Sigmoid colon (tissue), 7 donors: ENCODE results near the gene PDCD4. TPM values are rescaled to one million over a fixed set of nuclear protein-coding genes. Genes with fewer than 3 reads are reported as not detected.
A peak's percentile ranks its signal among the peaks of the same experiment; 100 is the strongest.
"Not testable (repeated sequence)": the region's sequence is repeated elsewhere in the genome, so short reads cannot be mapped to it uniquely, and the experiment has no call there.

ENCODE experiments used
- DNase-seq: peaks from one replicate; pipeline ENCODE4 v3.0.0-alpha.2; 2019
- H3K27ac ChIP-seq, 4 donors: fragments of 200-600 bp; sonication (generic); one replicate each; pipeline ENCODE4 v1.5.1; 2016 to 2019; ENCODE audit warnings: mild to moderate bottlenecking in 1 of 4
- H3K27me3 ChIP-seq, 3 donors: fragments of 200-600 bp; sonication (generic); one replicate each; pipeline ENCODE4 v1.5.1; 2019; ENCODE audit warnings: mild to moderate bottlenecking in 1 of 3
- H3K36me3 ChIP-seq, 4 donors: fragments of 200-600 bp; sonication (generic); one replicate each; pipeline ENCODE4 v1.5.1; 2016 to 2019
- H3K4me1 ChIP-seq, 4 donors: fragments of 200-600 bp; sonication (generic); one replicate each; pipeline ENCODE4 v1.5.1; 2017 to 2019
- H3K4me3 ChIP-seq, 4 donors: fragments of 200-600 bp; sonication (generic); one replicate each; pipeline ENCODE4 v1.5.1; 2017 to 2019; ENCODE audit warnings: mild to moderate bottlenecking in 2 of 4, moderate library complexity in 1 of 4
- H3K9me3 ChIP-seq, 4 donors: fragments of 200-600 bp in 3 of 4; sonication (generic) in 3 of 4; one replicate each; pipeline versions ENCODE4 v1.5.1 to v1.6.1; 2013 to 2019
- EP300 ChIP-seq, 4 donors: sonication (generic); formaldehyde crosslinking; IDR thresholded peaks; one replicate each; pipeline ENCODE4 v1.6.1; 2017; ENCODE audit warnings: antibody characterized with exemption in 4 of 4
- POLR2A ChIP-seq, 2 donors: fragments of 450-650 bp; IDR thresholded peaks; one replicate each; pipeline ENCODE4 v1.6.1; 2016; ENCODE audit warnings: antibody characterized with exemption in 2 of 2, mild to moderate bottlenecking in 2 of 2, moderate library complexity in 2 of 2
- POLR2AphosphoS5 ChIP-seq, 4 donors: sonication (generic); formaldehyde crosslinking; IDR thresholded peaks; one replicate each; pipeline ENCODE4 v1.6.1; 2017; ENCODE audit warnings: antibody characterized with exemption in 4 of 4
- WGBS, 2 donors: extraction: QIAGEN DNeasy Blood & Tissue Kit; methylation state at CpG; one replicate each; pipeline ENCODE4 v1.1.7; 2013; 5-methylcytosine and 5-hydroxymethylcytosine counted together
- intact Hi-C: fragments of 100-400 bp; cut with DNase I; formaldehyde crosslinking; loops from one replicate; pipeline ENCODE4 v1.15.1; 2023
- polyA plus RNA-seq, 3 donors: library from polyadenylated mRNA; stranded (reverse); fragments of 200-250 nt; gene quantifications; one replicate each; pipeline ENCODE4 v1.2.3, GENCODE V29; 2013
- total RNA-seq, 4 donors: library from RNA; depleted of rRNA; stranded (reverse); fragments of >200 nt; gene quantifications; one replicate each; pipeline ENCODE4 v1.1.0, GENCODE V29; 2016
- TF ChIP-seq, protein P1 (sequence below), 4 experiments: fragments of 450-650 bp in 3 of 4; fragments of 200-600 bp in 1 of 4; IDR thresholded peaks; one replicate each; pipeline ENCODE4 v1.5.1; 2016 to 2019; ENCODE audit warnings: antibody characterized with exemption in 4 of 4, mild to moderate bottlenecking in 3 of 4, moderate library complexity in 2 of 4
- donor health status: healthy with polysubstance abuse.
- donor health status: Bipolar disorder and iron deficiency.
- donor health status: healthy.

PDCD4 gene
- total and polyA plus RNA-seq, 7 donors = 64.3 to 327 (median 140) TPM

DNA sequence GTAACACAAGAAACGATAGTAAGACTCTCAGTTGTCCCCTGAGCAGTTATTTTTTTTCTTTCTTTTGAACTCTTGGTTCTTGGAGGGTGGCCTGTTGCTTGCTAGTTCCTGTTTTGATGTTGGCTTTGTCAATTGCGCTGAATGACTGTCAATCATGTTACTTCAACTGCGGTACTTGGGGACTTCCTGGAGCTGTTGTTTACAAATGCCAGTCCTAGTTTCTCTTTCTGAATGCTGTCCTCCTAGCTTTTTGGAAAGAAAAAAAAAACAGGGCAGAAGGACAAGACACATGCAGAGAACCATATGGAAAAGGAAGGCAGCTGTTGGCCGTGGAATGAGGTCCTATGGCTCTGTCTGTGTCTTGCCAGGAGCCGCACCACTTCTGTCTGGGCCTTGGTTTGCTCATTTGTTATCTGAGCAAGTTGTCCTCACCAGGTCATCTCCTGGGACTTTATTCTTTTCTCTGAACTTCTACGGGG lies 7.0 kb upstream of the PDCD4 start:
- Histone ChIP-seq H3K36me3 (no peaks in the 10 kb centered on the region), H3K27me3 (no peaks in the 10 kb centered on the region), H3K27ac (peak overlapping the region; percentile 69 to 81 (median 74)), H3K9me3 (no peaks in the 10 kb centered on the region), H3K4me3 (no peak overlapping the region), H3K4me1 (peaks cover 0 to 32% (median 25%) of the 10 kb centered on the region in 4 donors)
- 10 to 17% methylated on average over 6 of the region's 6 CpGs for WGBS, 2 donors
- intact Hi-C loops = no loop called here
- DNase-seq = no peak
- TF ChIP-seq, protein P1, sequence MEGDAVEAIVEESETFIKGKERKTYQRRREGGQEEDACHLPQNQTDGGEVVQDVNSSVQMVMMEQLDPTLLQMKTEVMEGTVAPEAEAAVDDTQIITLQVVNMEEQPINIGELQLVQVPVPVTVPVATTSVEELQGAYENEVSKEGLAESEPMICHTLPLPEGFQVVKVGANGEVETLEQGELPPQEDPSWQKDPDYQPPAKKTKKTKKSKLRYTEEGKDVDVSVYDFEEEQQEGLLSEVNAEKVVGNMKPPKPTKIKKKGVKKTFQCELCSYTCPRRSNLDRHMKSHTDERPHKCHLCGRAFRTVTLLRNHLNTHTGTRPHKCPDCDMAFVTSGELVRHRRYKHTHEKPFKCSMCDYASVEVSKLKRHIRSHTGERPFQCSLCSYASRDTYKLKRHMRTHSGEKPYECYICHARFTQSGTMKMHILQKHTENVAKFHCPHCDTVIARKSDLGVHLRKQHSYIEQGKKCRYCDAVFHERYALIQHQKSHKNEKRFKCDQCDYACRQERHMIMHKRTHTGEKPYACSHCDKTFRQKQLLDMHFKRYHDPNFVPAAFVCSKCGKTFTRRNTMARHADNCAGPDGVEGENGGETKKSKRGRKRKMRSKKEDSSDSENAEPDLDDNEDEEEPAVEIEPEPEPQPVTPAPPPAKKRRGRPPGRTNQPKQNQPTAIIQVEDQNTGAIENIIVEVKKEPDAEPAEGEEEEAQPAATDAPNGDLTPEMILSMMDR (IDR thresholded peaks at IDR 0.05) = no peak
- TF ChIP-seq EP300 (IDR thresholded peaks at IDR 0.05) = no peak

- no peaks in the 10 kb centered on the region for H3K36me3 ChIP-seq
- peak overlapping the region; percentile 69 to 81 (median 74) for H3K27ac ChIP-seq
- peaks cover 0 to 29% (median 25%) of the 10 kb centered on the region in 4 donors for H3K4me1 ChIP-seq
- H3K27me3 ChIP-seq = no peaks in the 10 kb centered on the region
- TF ChIP-seq, protein P1 (IDR thresholded peaks at IDR 0.05) = no peak
- TF ChIP-seq POLR2A (IDR thresholded peaks at IDR 0.05) (no peak), EP300 (IDR thresholded peaks at IDR 0.05) (no peak), POLR2AphosphoS5 (IDR thresholded peaks at IDR 0.05) (no peak)
- H3K4me3 ChIP-seq = no peak overlapping the region
- WGBS, 2 donors = 6 to 24% methylated on average over 6 of the region's 6 CpGs
- no peaks in the 10 kb centered on the region for H3K9me3 ChIP-seq
- no peak for DNase-seq
- intact Hi-C loops = no loop called here
Measured at GRCh38 chr10:110865186-110865808, 6.4 kb upstream of the PDCD4 start.

DNA sequence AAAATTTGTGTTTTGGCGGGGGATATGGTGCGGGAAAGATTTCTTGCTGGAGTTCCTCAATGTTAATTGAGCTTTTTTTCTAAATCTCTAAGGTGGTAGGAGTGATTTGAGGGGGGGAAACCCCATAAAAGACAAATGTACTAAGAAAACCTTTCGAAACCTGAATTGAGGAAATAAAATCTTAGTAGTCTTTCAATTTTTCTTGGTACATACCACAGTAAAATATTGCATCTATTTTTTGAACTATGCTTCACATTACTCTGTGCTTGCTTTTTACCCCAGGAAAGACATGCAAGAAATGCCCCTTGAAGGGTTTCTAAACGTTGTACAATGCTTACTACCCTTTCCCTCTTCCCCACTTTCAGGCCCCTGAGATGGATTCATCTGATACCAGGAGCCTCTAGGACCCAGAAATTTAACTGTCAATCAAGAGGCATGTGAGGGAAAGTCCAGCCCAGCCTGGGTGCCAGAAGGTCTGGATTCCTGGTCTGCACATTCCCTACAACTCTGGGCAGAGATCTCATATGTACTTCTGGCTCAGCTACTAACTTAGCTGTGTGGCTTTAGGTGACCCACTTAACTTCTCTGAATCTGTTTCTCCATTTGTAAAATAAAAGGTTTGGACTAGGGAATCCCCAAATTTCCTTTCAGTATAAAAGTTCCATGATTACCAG lies 5.8 kb upstream of the PDCD4 start:
- no peak for DNase-seq
- WGBS, 2 donors = 18 to 22% methylated on average over 4 of the region's 4 CpGs
- peak overlapping the region; percentile 69 to 81 (median 74) for H3K27ac ChIP-seq
- peaks cover 0 to 33% (median 26%) of the 10 kb centered on the region in 4 donors for H3K4me1 ChIP-seq
- TF ChIP-seq POLR2A (IDR thresholded peaks at IDR 0.05) (no peak), POLR2AphosphoS5 (IDR thresholded peaks at IDR 0.05) (no peak), EP300 (IDR thresholded peaks at IDR 0.05) (no peak)
- TF ChIP-seq, protein P1 (IDR thresholded peaks at IDR 0.05) = no peak
- H3K9me3 ChIP-seq = no peaks in the 10 kb centered on the region
- H3K36me3 ChIP-seq = no peaks in the 10 kb centered on the region
- intact Hi-C loops = no loop called here
- H3K27me3 ChIP-seq = no peaks in the 10 kb centered on the region
- no peak overlapping the region for H3K4me3 ChIP-seq

DNA sequence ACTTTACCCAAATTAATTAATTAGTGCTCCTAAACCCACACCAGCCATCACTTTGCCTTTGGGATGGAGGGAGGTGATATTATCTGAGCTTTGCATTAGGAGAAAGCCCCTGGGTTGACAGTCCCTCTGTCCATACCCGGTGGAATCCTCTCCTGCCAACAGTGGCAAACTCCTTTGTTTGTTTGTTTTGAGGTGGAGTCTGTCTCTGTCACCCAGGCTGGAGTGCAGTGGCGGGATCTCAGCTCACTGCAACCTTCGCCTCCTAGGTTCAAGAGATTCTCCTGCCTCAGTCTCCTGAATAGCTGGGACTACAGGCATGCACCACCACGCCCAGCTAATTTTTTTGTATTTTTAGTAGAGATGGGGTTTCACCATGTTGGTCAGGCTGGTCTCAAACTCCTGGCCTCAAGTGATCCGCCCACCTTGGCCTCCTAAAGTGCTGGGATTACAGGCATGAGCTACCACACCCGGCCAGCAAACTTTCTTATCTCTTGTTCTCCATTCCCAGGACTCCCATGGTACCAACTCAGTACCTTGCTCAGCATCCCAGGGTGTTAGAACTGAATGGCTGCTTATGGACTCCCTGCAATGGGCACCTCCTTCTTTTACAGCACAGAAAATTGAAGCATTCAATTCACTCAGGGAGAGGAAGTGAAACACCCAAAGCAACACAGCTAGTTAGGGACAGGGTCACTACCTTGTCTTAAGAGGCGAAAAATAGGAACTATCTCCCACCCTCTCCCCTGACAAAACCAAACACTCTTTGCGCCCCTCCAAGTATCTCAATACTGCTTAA lies 4.5 kb upstream of the PDCD4 start:
- H3K4me1 ChIP-seq = peaks cover 0 to 38% (median 29%) of the 10 kb centered on the region in 4 donors
- H3K36me3 ChIP-seq, H3K9me3 ChIP-seq, H3K27me3 ChIP-seq, intact Hi-C loops, DNase-seq, H3K4me3 ChIP-seq: not testable (repeated sequence)
- peak overlapping the region in 3 of 4 donors; percentile 11 to 49 (median 28) for H3K27ac ChIP-seq
- WGBS, 2 donors = 51 to 69% methylated on average over 8 of the region's 8 CpGs
